ENCODE results near the gene MTMR6. TPM values are rescaled to one million over a fixed set of nuclear protein-coding genes. Genes with fewer than 3 reads are reported as not detected.

MTMR6 gene
- total RNA-seq, 4 donors from 2014 or later: 17.5 to 25.1 (median 21.7) TPM

DNA sequence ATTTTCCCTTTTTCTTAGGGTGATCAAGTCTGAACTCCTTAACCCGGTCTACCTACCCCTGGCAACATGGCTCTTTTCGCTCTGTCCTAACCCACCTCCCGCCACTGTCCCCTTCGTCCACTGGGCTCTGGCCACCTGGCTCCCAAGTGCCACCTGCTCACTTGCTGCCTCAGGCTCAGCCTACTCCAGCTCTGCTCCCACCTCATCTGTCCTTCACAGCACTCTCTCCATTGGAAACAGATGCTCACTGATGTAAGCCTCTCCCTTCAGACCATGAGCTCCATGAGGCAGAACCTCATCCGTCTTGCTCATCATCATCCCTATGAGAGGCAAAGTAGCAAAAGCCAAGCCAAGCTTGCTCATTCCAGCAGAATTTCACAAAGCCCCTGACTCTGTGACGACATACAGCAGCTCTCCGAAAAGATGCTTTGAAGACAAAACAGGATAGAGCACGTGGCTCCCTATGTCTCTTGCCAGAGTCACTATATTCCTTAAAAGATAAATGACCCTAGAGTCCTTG is 79.9 kb downstream of the MTMR6 start:
- Histone ChIP-seq H3K27ac (no peak overlapping the region), H3K4me3 (no peak overlapping the region), H3K27me3 (no peaks in the 10 kb centered on the region), H3K36me3 (no peaks in the 10 kb centered on the region), H3K4me1 (no peaks in the 10 kb centered on the region), H3K9me3 (no peaks in the 10 kb centered on the region)
- ATAC-seq (peak; percentile 21 to 23), DNase-seq (no peak)
- TF ChIP-seq, protein P1, sequence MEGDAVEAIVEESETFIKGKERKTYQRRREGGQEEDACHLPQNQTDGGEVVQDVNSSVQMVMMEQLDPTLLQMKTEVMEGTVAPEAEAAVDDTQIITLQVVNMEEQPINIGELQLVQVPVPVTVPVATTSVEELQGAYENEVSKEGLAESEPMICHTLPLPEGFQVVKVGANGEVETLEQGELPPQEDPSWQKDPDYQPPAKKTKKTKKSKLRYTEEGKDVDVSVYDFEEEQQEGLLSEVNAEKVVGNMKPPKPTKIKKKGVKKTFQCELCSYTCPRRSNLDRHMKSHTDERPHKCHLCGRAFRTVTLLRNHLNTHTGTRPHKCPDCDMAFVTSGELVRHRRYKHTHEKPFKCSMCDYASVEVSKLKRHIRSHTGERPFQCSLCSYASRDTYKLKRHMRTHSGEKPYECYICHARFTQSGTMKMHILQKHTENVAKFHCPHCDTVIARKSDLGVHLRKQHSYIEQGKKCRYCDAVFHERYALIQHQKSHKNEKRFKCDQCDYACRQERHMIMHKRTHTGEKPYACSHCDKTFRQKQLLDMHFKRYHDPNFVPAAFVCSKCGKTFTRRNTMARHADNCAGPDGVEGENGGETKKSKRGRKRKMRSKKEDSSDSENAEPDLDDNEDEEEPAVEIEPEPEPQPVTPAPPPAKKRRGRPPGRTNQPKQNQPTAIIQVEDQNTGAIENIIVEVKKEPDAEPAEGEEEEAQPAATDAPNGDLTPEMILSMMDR (IDR thresholded peaks at IDR 0.05 in 4 of 5, conservative IDR thresholded peaks at IDR 0.05 in 1 of 5): no peak
- TF ChIP-seq POLR2A (IDR thresholded peaks at IDR 0.05): no peak
- intact Hi-C loops (cut with DNase I; ENCODE audit: low total_unique reads) (no loop called here), in situ Hi-C loops (cut with MboI; ENCODE audit: low sequenced_read_pairs in 4 of 4) (no loop called here)

DNA sequence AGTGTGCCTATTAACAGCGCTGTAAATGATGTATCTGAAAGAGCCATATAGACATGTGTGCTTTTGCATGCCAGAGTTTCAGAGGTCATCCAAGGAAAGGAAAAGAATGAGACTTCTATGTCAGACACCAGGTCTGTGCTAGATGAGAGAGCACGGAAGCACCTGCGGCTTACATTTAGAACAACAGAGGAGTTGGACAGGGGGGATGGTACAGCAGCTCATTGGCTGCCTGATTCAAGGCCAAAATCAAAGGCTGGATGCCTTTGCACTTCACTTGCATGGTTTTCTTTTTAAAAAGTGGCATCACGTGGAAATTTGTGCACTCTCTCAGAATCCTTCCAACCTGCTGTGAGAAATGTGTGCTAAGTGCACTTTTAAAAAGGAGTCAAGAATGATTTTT is 82.4 kb downstream of the MTMR6 start:
- Histone ChIP-seq H3K27me3 (no peaks in the 10 kb centered on the region), H3K9me3 (no peaks in the 10 kb centered on the region), H3K4me1 (no peaks in the 10 kb centered on the region), H3K4me3 (no peak overlapping the region), H3K27ac (no peak overlapping the region), H3K36me3 (no peaks in the 10 kb centered on the region)
- intact Hi-C loops (cut with DNase I; ENCODE audit: low total_unique reads) (no loop called here), in situ Hi-C loops (cut with MboI; ENCODE audit: low sequenced_read_pairs in 4 of 4) (no loop called here)
- no peak for TF ChIP-seq POLR2A (IDR thresholded peaks at IDR 0.05)
- TF ChIP-seq, protein P1 (IDR thresholded peaks at IDR 0.05 in 4 of 5, conservative IDR thresholded peaks at IDR 0.05 in 1 of 5): no peak
- ATAC-seq: no peak
- DNase-seq: no peak

DNA sequence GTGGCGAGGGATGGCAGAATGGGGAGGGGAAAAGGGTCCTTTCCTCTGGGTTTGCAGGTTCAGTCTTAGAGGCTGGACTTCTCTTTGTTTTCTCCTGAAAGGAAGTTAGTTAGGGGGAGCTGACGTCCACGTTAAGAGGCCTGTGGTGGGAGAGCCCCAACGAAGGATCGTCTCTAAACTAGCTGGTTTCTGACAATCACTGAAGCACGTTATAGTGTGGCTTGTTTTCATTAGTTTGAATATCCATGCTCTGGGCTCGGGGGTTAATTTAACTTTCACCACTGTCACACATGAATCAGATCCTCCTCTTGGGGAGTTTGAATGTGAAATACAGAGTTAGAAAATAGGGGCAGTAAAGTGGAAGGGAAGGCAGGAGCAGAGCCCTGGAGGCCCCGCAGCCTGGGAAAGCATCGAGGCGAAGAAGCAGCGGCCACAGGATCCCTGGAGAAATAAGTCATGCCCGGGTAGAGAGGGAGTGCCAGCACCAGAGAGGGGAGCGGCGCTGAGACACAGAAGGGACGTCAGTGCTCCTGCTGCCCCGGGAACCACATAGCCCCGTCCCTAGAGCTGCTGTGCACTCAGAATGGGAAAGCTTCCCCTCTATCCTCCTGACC is 84.1 kb downstream of the MTMR6 start:
- in situ Hi-C loops (cut with MboI; ENCODE audit: low sequenced_read_pairs in 4 of 4): no loop called here
- Histone ChIP-seq H3K9me3 (no peaks in the 10 kb centered on the region), H3K36me3 (no peaks in the 10 kb centered on the region), H3K27me3 (no peaks in the 10 kb centered on the region), H3K4me3 (no peak overlapping the region), H3K27ac (no peak overlapping the region), H3K4me1 (no peaks in the 10 kb centered on the region)
- DNase-seq (no peak), ATAC-seq (no peak)
- intact Hi-C loops (cut with DNase I; ENCODE audit: low total_unique reads): no loop called here
- TF ChIP-seq, protein P1 (IDR thresholded peaks at IDR 0.05 in 4 of 5, conservative IDR thresholded peaks at IDR 0.05 in 1 of 5): no peak
- TF ChIP-seq POLR2A (IDR thresholded peaks at IDR 0.05): no peak

DNA sequence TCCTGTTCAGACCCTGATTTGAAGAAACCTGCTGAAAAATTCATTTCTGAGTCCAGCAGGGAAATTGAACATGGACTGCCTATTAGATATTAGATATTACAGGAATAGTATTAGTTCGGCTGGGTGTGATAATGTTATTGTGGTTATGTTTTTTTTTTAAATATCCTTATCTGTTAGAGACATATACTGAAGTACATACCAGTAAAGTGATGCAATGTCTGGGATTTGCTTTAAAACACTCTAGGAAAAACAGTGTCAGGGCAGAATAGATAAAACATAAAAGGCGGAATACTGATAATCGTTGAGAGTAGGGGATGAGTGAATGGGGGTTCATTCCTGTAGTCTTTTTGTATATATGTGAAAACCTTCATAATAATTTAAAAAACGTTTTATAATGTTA is 86.5 kb downstream of the MTMR6 start:
- TF ChIP-seq, protein P1 (IDR thresholded peaks at IDR 0.05 in 4 of 5, conservative IDR thresholded peaks at IDR 0.05 in 1 of 5): no peak
- TF ChIP-seq POLR2A (IDR thresholded peaks at IDR 0.05): no peak
- H3K36me3 ChIP-seq: no peaks in the 10 kb centered on the region
- no peaks in the 10 kb centered on the region for H3K9me3 ChIP-seq
- no peaks in the 10 kb centered on the region for H3K4me1 ChIP-seq
- in situ Hi-C loops (cut with MboI; ENCODE audit: low sequenced_read_pairs in 4 of 4) (no loop called here), intact Hi-C loops (cut with DNase I; ENCODE audit: low total_unique reads) (no loop called here)
- DNase-seq: no peak
- no peak overlapping the region for H3K4me3 ChIP-seq
- no peak for ATAC-seq
- no peaks in the 10 kb centered on the region for H3K27me3 ChIP-seq
- H3K27ac ChIP-seq: no peak overlapping the region

DNA sequence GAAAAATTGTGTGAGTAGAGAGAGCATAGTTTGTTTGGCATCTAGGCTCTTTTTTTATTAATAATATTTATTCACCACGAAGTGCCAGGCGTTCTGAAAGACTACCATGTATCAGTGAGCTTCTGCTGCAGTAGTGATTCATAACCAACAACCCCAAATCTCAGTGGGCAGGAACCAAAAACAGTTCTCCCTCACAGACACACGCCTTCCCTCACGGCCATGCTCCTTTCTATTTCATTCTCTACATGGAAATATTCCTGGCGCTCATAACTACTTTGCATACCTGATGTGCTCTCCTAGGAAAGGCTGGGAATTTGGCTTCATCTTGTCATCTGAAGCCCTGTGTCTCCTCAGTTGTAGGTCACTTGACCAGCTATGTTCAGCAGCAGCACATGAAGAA is 88.6 kb downstream of the MTMR6 start:
- in situ Hi-C loops (cut with MboI; ENCODE audit: low sequenced_read_pairs in 4 of 4): no loop called here

More for the DNA sequence above, 88.6 kb downstream of the MTMR6 start:
- Histone ChIP-seq H3K4me3 (no peak overlapping the region), H3K27ac (no peak overlapping the region), H3K27me3 (peaks cover 0 to 3% (median 0%) of the 10 kb centered on the region in 3 donors), H3K4me1 (no peaks in the 10 kb centered on the region), H3K9me3 (no peaks in the 10 kb centered on the region), H3K36me3 (no peaks in the 10 kb centered on the region)
- intact Hi-C loops (cut with DNase I; ENCODE audit: low total_unique reads): no loop called here
- ATAC-seq (no peak), DNase-seq (no peak)
- TF ChIP-seq, protein P1 (IDR thresholded peaks at IDR 0.05 in 4 of 5, conservative IDR thresholded peaks at IDR 0.05 in 1 of 5): no peak
- no peak for TF ChIP-seq POLR2A (IDR thresholded peaks at IDR 0.05)
